Natural killer cell (primary cell): ENCODE measurements around the gene STEAP1B. TPM values are rescaled to one million over a fixed set of nuclear protein-coding genes. Genes with fewer than 3 reads are reported as not detected.

Source experiments
- ATAC-seq, 3 donors: fragments of 150-1000 bp in 2 of 3; fragments of 200-7000 bp in 1 of 3; cut with Tn5 transposase; 1 replicate in 1 of 3; 2 replicates in 2 of 3; pipeline ENCODE4 v1.10.0; 2021; ENCODE audit warnings: mild to moderate bottlenecking in 2 of 3, moderate library complexity in 2 of 3
- DNase-seq, 2 donors: peaks; one replicate each; pipeline versions ENCODE4 v3.0.0 to v3.0.0-alpha.2; 2013 to 2021; ENCODE audit warnings: mixed read lengths in 1 of 2
- H3K27ac ChIP-seq: one replicate; pipeline ENCODE4 v1.5.1; 2013; ENCODE audit warnings: mild to moderate bottlenecking, low read length
- H3K27me3 ChIP-seq: one replicate; pipeline ENCODE4 v1.6.1; 2013; ENCODE audit warnings: low read length; ENCODE audit not compliant: control insufficient read depth, insufficient read depth
- H3K36me3 ChIP-seq: one replicate; pipeline ENCODE4 v1.6.1; 2013; ENCODE audit warnings: low read length; ENCODE audit not compliant: control insufficient read depth, insufficient read depth
- H3K4me1 ChIP-seq: one replicate; pipeline ENCODE4 v1.6.1; 2013; ENCODE audit warnings: low read length; ENCODE audit not compliant: control insufficient read depth, insufficient read depth
- H3K4me3 ChIP-seq: one replicate; pipeline ENCODE4 v1.5.1; 2013; ENCODE audit warnings: low read length
- H3K9me3 ChIP-seq: one replicate; pipeline ENCODE4 v1.6.1; 2013; ENCODE audit warnings: low read length; ENCODE audit not compliant: control insufficient read depth, insufficient read depth
- H3K27ac Mint-ChIP-seq, 2 donors: one replicate each; pipeline ENCODE4 v1.8.0; 2022; ENCODE audit warnings: mild to moderate bottlenecking in 2 of 2, mixed read lengths in 2 of 2, moderate library complexity in 1 of 2
- H3K27me3 Mint-ChIP-seq, 2 donors: one replicate each; pipeline ENCODE4 v1.8.0; 2022; ENCODE audit warnings: low read depth in 2 of 2, mixed read lengths in 2 of 2
- H3K36me3 Mint-ChIP-seq: one replicate; pipeline ENCODE4 v1.8.0; 2022; ENCODE audit warnings: mixed read lengths
- H3K4me1 Mint-ChIP-seq, 2 donors: one replicate each; pipeline ENCODE4 v1.8.0; 2022; ENCODE audit warnings: mixed read lengths in 2 of 2
- H3K4me3 Mint-ChIP-seq: one replicate; pipeline ENCODE4 v1.8.0; 2022; ENCODE audit warnings: mild to moderate bottlenecking, moderate library complexity, mixed read lengths
- H3K9me3 Mint-ChIP-seq, 2 donors: one replicate each; pipeline ENCODE4 v1.8.0; 2022; ENCODE audit warnings: mixed read lengths in 2 of 2
- CTCF ChIP-seq: fragments of 200-600 bp; IDR thresholded peaks from one replicate; pipeline ENCODE4 v1.8.0; 2022; ENCODE audit warnings: antibody characterized with exemption
- intact Hi-C: fragments of 100-400 bp; cut with micrococcal nuclease; formaldehyde crosslinking; loops from one replicate; pipeline ENCODE4 v1.14.2; 2022
- total RNA-seq, 4 donors: library from RNA; stranded (reverse); fragments of 120-200 nt in 1 of 4; gene quantifications; one replicate each; pipeline versions ENCODE4 v1.2.3 to v1.2.4, GENCODE V29; 2013 to 2022

The STEAP1B gene
- total RNA-seq, 3 donors from 2014 or later (not counting 1 experiment from before 2014, with no cell fraction given): 0.31 TPM; not detected in 2

GRCh38 chr7:22371878-22372277 lies 128.1 kb downstream of the STEAP1B start:
- Mint-ChIP-seq H3K27me3 (peaks cover 0 to 5% of the 10 kb centered on the region in 2 donors), H3K36me3 (no peaks in the 10 kb centered on the region), H3K4me3 (no peak overlapping the region), H3K4me1 (no peaks in the 10 kb centered on the region), H3K27ac (no peak overlapping the region), H3K9me3 (no peaks in the 10 kb centered on the region)
- Histone ChIP-seq H3K4me3 (no peak overlapping the region), H3K27me3 (no peaks in the 10 kb centered on the region), H3K36me3 (no peaks in the 10 kb centered on the region), H3K4me1 (no peaks in the 10 kb centered on the region), H3K27ac (no peak overlapping the region), H3K9me3 (no peaks in the 10 kb centered on the region)
- no peak for TF ChIP-seq CTCF
- intact Hi-C loops: no loop called here
- ATAC-seq: no peak
- DNase-seq: no peak

Other genes starting within 250 kb of the STEAP1B start
- under 1 TPM in 2 of 3 donors, not detected in 1; 0.26 to 0.33 TPM for gene RAPGEF5, start 143.0 kb downstream of the STEAP1B start, total RNA-seq
- gene IL6, start 227.0 kb upstream of the STEAP1B start, total RNA-seq: 1 to 10 TPM; 1.3 to 2.3 (median 1.7) TPM